ENCODE data around the gene ZNF689.
"Not testable (repeated sequence)": the region's sequence is repeated elsewhere in the genome, so short reads cannot be mapped to it uniquely, and the experiment has no call there.

Gene ZNF689

DNA sequence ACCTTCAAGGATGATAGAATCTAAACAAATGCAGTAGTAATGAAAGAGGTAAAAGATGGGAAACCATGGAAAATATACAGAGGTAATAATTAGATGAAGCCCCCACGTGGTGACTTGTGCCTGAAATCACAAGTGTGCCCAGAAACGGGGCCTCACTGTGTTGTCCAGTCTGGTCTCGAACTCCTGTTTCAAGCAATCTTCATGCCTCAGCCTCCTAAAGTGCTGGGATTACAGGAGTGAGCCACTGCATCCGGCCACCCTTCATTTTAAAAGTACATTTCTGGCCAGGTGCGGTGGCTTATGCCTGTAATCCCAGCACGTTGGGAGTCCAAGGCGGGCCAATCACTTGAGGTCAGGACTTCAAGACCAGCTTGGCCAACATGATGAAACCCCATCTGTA, 26.4 kb upstream of the ZNF689 start:
- no peak for DNase-seq (ENCODE audit: extremely low read depth, low read depth)
- TF ChIP-seq, protein P1, sequence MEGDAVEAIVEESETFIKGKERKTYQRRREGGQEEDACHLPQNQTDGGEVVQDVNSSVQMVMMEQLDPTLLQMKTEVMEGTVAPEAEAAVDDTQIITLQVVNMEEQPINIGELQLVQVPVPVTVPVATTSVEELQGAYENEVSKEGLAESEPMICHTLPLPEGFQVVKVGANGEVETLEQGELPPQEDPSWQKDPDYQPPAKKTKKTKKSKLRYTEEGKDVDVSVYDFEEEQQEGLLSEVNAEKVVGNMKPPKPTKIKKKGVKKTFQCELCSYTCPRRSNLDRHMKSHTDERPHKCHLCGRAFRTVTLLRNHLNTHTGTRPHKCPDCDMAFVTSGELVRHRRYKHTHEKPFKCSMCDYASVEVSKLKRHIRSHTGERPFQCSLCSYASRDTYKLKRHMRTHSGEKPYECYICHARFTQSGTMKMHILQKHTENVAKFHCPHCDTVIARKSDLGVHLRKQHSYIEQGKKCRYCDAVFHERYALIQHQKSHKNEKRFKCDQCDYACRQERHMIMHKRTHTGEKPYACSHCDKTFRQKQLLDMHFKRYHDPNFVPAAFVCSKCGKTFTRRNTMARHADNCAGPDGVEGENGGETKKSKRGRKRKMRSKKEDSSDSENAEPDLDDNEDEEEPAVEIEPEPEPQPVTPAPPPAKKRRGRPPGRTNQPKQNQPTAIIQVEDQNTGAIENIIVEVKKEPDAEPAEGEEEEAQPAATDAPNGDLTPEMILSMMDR (IDR thresholded peaks at IDR 0.05; ENCODE audit: low read depth, low read length, missing control alignments) = no peak

DNA sequence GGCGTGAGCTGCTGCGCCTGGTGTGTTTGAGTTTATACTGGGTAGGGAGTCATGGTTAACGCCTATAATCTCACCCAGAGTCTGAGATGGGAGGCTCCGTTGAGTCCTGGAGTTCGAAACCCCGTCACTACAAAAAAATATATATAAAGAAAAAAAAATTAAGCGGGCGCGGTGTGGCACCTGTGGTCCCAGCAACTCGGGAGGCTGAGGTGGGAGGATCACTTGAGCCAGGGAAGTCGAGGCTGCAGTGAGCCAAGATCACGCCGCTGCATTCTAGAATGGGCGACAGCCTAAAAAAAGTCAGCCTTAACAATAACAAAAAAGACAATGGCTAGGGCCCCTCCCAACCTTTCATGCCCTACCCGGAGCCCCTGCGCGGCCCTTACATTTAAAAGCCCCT, 23.3 kb upstream of the ZNF689 start:
- TF ChIP-seq, protein P1 (IDR thresholded peaks at IDR 0.05; ENCODE audit: low read depth, low read length, missing control alignments) = no peak
- no peak for DNase-seq (ENCODE audit: extremely low read depth, low read depth)
- H3K4me3 ChIP-seq (replicated peaks; ENCODE audit: low read depth, low read length) = peak overlapping the region; percentile 68

More for the DNA sequence above, 26.4 kb upstream of the ZNF689 start:
- H3K4me3 ChIP-seq (replicated peaks; ENCODE audit: low read depth, low read length) = no peak overlapping the region

DNA sequence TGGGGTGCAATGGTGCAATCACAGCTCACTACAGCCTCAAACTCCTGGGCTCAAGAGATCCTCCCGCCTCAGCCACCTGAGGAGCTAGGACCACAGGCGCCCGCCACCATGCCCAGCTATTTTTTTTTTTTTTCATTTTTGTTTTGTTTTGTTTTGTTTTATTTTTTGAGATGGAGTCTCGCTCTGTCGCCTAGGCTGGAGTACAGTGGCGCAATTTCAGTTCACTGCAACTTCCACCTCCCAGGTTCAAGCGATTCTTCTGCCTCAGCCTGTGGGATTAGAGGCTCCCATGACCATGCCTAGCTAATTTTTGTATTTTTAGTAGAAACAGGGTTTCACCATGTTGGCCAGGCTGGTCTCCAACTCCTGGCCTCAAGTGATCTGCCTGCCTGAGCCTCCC, 22.3 kb upstream of the ZNF689 start:
- not testable (repeated sequence) for DNase-seq (ENCODE audit: extremely low read depth, low read depth); H3K4me3 ChIP-seq (replicated peaks; ENCODE audit: low read depth, low read length)

DNA sequence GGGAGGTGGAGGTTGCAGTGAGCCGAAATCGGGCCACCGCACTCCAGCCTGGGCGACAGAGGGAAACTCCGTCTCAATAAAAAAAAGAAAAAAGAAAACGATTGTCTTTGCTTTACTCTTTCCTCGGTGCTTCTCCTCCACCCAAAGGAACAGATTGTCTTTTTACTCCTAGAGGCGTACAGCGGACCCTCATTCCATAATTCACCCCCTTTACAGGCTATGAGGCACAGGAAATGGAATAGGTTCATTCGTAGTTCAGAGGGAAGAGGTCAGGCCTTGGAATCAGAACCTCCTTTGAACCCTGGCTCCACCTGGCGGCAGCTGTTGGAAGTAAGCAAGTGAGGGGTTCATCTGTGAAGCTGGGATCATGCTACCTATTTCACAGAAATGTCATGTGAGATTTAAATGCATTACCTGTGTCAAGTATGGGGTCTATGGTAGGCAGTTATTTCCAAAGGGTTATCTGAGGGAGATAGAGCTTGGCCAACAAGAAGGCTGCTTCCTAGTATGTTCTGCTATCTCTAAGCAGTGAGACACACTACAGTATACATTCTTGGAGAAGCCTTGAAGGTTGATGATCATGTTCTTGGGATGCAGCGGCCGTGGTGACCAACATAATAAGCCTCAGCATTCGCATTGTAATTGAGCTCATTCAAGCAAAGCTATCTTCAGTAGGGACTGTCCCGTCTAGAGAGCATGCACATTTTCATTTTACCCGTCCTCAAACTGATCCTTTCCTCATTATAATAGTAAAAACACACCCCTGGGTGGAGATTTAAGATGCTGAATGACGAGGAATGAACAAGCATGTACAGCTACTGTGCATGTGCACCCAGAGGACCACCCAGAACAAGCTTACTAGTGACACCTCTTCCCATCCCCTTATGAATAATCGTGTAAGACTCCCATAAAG, 18.7 kb upstream of the ZNF689 start:
- TF ChIP-seq, protein P1 (IDR thresholded peaks at IDR 0.05; ENCODE audit: low read depth, low read length, missing control alignments) = peak; percentile 97
- no peak overlapping the region for H3K4me3 ChIP-seq (replicated peaks; ENCODE audit: low read depth, low read length)
- DNase-seq (ENCODE audit: extremely low read depth, low read depth) = peak; percentile 63

DNA sequence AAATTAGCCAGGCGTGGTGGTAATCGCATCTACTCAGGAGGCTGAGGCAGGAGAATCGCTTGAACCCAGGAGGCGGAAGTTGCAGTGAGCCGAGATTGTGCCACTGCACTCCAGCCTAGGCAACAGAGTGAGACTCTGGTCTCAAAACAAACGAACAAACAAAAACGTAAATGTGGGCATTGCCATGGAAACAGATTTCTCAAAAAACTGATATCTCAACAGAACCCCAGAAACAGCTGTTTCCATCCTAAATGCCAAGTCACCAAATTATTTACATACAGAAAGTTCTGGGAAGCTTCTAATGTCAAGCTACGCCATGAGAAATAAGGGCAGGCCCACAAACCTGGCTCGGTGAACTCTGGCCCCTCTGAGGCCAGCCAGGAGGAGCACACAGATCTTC, 16.0 kb upstream of the ZNF689 start:
- TF ChIP-seq, protein P1 (IDR thresholded peaks at IDR 0.05; ENCODE audit: low read depth, low read length, missing control alignments) = no peak
- no peak for DNase-seq (ENCODE audit: extremely low read depth, low read depth)
- H3K4me3 ChIP-seq (replicated peaks; ENCODE audit: low read depth, low read length) = no peak overlapping the region

DNA sequence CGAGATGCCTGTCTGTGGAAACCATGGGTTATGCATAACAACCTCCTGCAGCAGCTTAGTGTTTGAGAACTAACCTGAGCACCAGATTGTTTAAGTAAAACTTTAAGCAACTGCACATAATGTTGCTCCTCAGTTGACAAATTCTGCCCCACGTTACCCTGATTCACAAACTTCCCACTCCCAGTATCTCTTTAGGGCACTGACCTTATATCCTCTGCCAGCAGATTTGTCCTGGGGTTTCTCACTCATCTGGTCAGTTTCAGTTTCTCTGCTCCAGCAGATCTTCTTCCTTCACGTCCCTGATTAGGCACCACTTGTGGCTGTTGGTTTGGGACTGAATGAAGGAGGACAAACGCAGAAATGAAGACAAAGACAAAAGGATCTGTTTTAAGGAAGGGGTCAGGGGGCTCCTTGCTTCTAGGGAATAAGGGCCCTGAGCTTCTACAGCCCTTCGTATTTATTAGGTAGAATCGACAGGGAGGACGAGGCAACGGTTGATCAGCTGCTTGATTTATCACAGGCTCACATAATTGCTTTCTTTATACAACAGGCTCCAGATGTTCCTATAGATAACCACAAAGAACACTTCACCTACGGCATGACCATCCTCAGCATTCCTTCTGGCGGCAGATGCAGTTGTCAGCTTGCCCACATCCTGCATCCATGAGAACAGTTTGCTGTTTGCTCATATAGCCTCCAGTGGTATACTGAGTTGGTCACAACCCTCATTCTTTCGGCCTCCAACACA, 13.5 kb upstream of the ZNF689 start:
- TF ChIP-seq, protein P1 (IDR thresholded peaks at IDR 0.05; ENCODE audit: low read depth, low read length, missing control alignments) = no peak
- no peak for DNase-seq (ENCODE audit: extremely low read depth, low read depth)
- no peak overlapping the region for H3K4me3 ChIP-seq (replicated peaks; ENCODE audit: low read depth, low read length)

DNA sequence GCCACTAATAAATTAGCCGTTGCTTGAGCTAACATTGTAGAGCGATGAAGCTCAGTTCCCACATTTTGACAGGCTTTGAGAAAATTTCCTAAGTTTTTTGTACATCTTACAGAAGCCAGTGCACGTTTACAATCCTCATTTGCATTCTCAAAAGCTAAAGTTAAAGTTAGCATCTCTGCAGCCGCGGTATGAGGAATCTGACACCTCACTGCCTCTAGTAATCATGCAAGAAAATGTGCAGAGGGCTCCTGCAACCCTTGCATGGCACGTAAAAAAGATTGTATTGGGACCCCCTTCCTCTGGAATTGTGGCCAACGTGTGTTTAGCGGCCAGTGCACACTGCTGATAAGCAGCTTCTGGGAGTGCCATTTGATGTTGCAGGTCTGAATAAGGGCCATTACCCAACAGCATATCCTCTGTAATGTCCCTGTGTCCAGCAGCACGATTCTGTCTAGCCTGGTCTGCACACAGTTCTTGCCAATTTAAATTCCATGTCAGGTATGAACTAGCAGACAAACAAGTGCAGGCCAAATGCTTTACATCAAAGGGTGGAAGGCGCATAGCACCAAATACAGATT, 12.4 kb upstream of the ZNF689 start:
- DNase-seq (ENCODE audit: extremely low read depth, low read depth) = no peak
- no peak overlapping the region for H3K4me3 ChIP-seq (replicated peaks; ENCODE audit: low read depth, low read length)

More for the DNA sequence above, 12.4 kb upstream of the ZNF689 start:
- TF ChIP-seq, protein P1 (IDR thresholded peaks at IDR 0.05; ENCODE audit: low read depth, low read length, missing control alignments) = no peak
